DND-41 (cell line): ENCODE data around the gene SWI5.

Experiments
- ATAC-seq: fragments of 200-7000 bp; cut with Tn5 transposase; 3 replicates; pipeline ENCODE4 v1.9.1; 2021; ENCODE audit warnings: low read depth; ENCODE audit not compliant: insufficient read depth
- DNase-seq: peaks from one replicate; pipeline ENCODE4 v3.0.0-alpha.2; 2020
- H2AFZ ChIP-seq: 2 replicates; pipeline ENCODE4 v1.6.0; 2012; ENCODE audit warnings: low read depth, low read length
- H3K27ac ChIP-seq: 2 replicates; pipeline ENCODE4 v1.5.1; 2012; ENCODE audit warnings: low read length, inconsistent platforms
- H3K27me3 ChIP-seq: fragments of 200-600 bp; sonication (generic); 2 replicates; pipeline ENCODE4 v1.6.0; 2012; ENCODE audit warnings: low read length, mild to moderate bottlenecking, inconsistent platforms; ENCODE audit not compliant: insufficient read depth, poor library complexity
- H3K36me3 ChIP-seq: 2 replicates; pipeline ENCODE4 v1.5.1; 2012; ENCODE audit warnings: low read length, inconsistent platforms; ENCODE audit not compliant: insufficient read depth
- H3K4me1 ChIP-seq: 2 replicates; pipeline ENCODE4 v1.5.1; 2012; ENCODE audit warnings: mild to moderate bottlenecking, low read length; ENCODE audit not compliant: insufficient read depth
- H3K4me2 ChIP-seq: 2 replicates; pipeline ENCODE4 v1.6.0; 2012; ENCODE audit warnings: mild to moderate bottlenecking, moderate library complexity, low read length, inconsistent platforms; ENCODE audit not compliant: insufficient read depth
- H3K4me3 ChIP-seq, 2 experiments: fragments of 200-600 bp in 1 of 2; shearing (Covaris generic) in 1 of 2; 2 replicates each; pipeline ENCODE4 v1.5.1; 2012 to 2016; ENCODE audit warnings: inconsistent platforms in 2 of 2, low read length in 2 of 2, mild to moderate bottlenecking in 2 of 2, low read depth in 1 of 2, moderate library complexity in 1 of 2
- H3K79me2 ChIP-seq: 2 replicates; pipeline ENCODE4 v1.6.0; 2012; ENCODE audit warnings: low read length, inconsistent platforms; ENCODE audit not compliant: insufficient read depth
- H3K9ac ChIP-seq: 2 replicates; pipeline ENCODE4 v1.6.0; 2012; ENCODE audit warnings: low read depth, mild to moderate bottlenecking, inconsistent platforms, low read length, moderate library complexity
- H3K9me3 ChIP-seq: 2 replicates; pipeline ENCODE4 v1.5.1; 2012; ENCODE audit warnings: low read length, moderate library complexity, mild to moderate bottlenecking, inconsistent platforms; ENCODE audit not compliant: insufficient read depth, severe bottlenecking
- H4K20me1 ChIP-seq: 2 replicates; pipeline ENCODE4 v1.6.0; 2012; ENCODE audit warnings: low read length; ENCODE audit not compliant: insufficient read depth
- EZH2 ChIP-seq: IDR thresholded peaks from 3 replicates; pipeline ENCODE4 v1.6.1; 2012; ENCODE audit warnings: borderline replicate concordance, low read depth, mild to moderate bottlenecking, moderate library complexity, low read length, inconsistent platforms; ENCODE audit not compliant: severe bottlenecking
- TF ChIP-seq, protein P1 (sequence below): IDR thresholded peaks from 2 replicates; pipeline ENCODE4 v1.5.1; 2012; ENCODE audit warnings: borderline replicate concordance, low read length, moderate library complexity, mild to moderate bottlenecking; ENCODE audit not compliant: poor library complexity, severe bottlenecking; ENCODE audit errors: extremely low read depth

Gene SWI5

DNA sequence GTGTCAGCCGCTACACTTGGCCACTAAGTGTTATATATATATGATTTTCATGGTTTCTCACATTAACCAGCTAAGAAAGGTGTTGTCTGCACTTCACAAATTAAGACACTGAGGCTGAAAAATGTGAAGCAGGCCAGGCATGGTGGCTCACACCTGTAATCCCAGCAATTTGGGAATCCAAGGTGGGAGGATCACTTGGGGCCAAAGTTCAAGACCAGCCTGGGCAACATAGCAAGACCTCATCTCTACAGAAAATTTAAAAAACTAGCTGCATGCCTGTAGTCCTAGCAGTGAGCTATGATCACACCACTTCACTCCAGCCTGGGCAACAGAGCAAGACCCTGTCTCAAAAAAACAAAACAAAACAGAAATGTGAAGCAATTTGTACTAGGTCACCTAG lies 48.3 kb downstream of the SWI5 start:
- Histone ChIP-seq H4K20me1 (no peaks in the 10 kb centered on the region; the same call in 1 of the 2 replicates), H3K27me3 (no peaks in the 10 kb centered on the region), H2AFZ (no peak overlapping the region), H3K9ac (no peak overlapping the region), H3K4me3 (peak overlapping the region in 1 of 2 experiments; percentile 80; a peak in 1 of 4 replicates), H3K9me3 (no peaks in the 10 kb centered on the region), H3K36me3 (peaks cover 31% of the 10 kb centered on the region), H3K4me2 (peak overlapping the region; percentile 68), H3K4me1 (peaks cover 26% of the 10 kb centered on the region), H3K79me2 (peaks cover 43% of the 10 kb centered on the region), H3K27ac (no peak overlapping the region)
- TF ChIP-seq, protein P1, sequence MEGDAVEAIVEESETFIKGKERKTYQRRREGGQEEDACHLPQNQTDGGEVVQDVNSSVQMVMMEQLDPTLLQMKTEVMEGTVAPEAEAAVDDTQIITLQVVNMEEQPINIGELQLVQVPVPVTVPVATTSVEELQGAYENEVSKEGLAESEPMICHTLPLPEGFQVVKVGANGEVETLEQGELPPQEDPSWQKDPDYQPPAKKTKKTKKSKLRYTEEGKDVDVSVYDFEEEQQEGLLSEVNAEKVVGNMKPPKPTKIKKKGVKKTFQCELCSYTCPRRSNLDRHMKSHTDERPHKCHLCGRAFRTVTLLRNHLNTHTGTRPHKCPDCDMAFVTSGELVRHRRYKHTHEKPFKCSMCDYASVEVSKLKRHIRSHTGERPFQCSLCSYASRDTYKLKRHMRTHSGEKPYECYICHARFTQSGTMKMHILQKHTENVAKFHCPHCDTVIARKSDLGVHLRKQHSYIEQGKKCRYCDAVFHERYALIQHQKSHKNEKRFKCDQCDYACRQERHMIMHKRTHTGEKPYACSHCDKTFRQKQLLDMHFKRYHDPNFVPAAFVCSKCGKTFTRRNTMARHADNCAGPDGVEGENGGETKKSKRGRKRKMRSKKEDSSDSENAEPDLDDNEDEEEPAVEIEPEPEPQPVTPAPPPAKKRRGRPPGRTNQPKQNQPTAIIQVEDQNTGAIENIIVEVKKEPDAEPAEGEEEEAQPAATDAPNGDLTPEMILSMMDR = no peak
- TF ChIP-seq EZH2 = no peak
- ATAC-seq = no peak
- DNase-seq = no peak

GRCh38 chr9:128325629-128326028 lies 49.6 kb downstream of the SWI5 start:
- Histone ChIP-seq H3K4me3 (no peak overlapping the region), H3K36me3 (peaks cover 31% of the 10 kb centered on the region), H3K79me2 (peaks cover 43% of the 10 kb centered on the region), H3K27ac (no peak overlapping the region), H3K9ac (no peak overlapping the region), H3K4me2 (no peak overlapping the region), H4K20me1 (no peaks in the 10 kb centered on the region; the same call in 1 of the 2 replicates), H3K9me3 (no peaks in the 10 kb centered on the region), H3K27me3 (no peaks in the 10 kb centered on the region), H3K4me1 (peaks cover 26% of the 10 kb centered on the region), H2AFZ (no peak overlapping the region)
- ATAC-seq (no peak), DNase-seq (no peak)
- no peak for TF ChIP-seq EZH2
- TF ChIP-seq, protein P1 = no peak

GRCh38 chr9:128333451-128333869 lies 57.4 kb downstream of the SWI5 start:
- TF ChIP-seq EZH2 = no peak
- TF ChIP-seq, protein P1 = no peak
- no peak overlapping the region for H3K9ac ChIP-seq
- no peak for ATAC-seq
- no peaks in the 10 kb centered on the region for H3K79me2 ChIP-seq
- no peaks in the 10 kb centered on the region for H4K20me1 ChIP-seq
- no peak overlapping the region for H3K27ac ChIP-seq
- H3K4me2 ChIP-seq = no peak overlapping the region
- no peak for DNase-seq
- no peaks in the 10 kb centered on the region for H3K4me1 ChIP-seq
- H3K27me3 ChIP-seq = no peaks in the 10 kb centered on the region
- H2AFZ ChIP-seq = no peak overlapping the region
- H3K36me3 ChIP-seq = peaks cover 16% of the 10 kb centered on the region
- no peaks in the 10 kb centered on the region for H3K9me3 ChIP-seq
- no peak overlapping the region for H3K4me3 ChIP-seq

- no peak for TF ChIP-seq EZH2
- TF ChIP-seq, protein P1 = no peak
- H3K36me3 ChIP-seq = peaks cover 11% of the 10 kb centered on the region; the same call in 1 of the 2 replicates
- H3K9ac ChIP-seq = no peak overlapping the region
- ATAC-seq (no peak), DNase-seq (no peak)
- H3K27me3 ChIP-seq = no peaks in the 10 kb centered on the region
- no peaks in the 10 kb centered on the region for H4K20me1 ChIP-seq
- H3K9me3 ChIP-seq = no peaks in the 10 kb centered on the region
- no peak overlapping the region for H3K4me2 ChIP-seq
- H3K4me3 ChIP-seq = no peak overlapping the region
- peaks cover 7% of the 10 kb centered on the region for H3K4me1 ChIP-seq
- H2AFZ ChIP-seq = no peak overlapping the region
- H3K27ac ChIP-seq = no peak overlapping the region
- H3K79me2 ChIP-seq = no peaks in the 10 kb centered on the region
Observed at GRCh38 chr9:128335161-128335560, 59.1 kb downstream of the SWI5 start.
